ENCODE results near the gene KCTD14.

- TF ChIP-seq CTCF (IDR thresholded peaks at IDR 0.05) = no peak
- no peak for TF ChIP-seq POLR2AphosphoS5 (IDR thresholded peaks at IDR 0.05)
- TF ChIP-seq POLR2A (IDR thresholded peaks at IDR 0.05) = no peak
These were observed 37.5 kb upstream of the KCTD14 start for GRCh38 chr11:78060533-78060932.
